Measurements from ENCODE around the gene RPS8.
"Not testable (repeated sequence)": the region's sequence is repeated elsewhere in the genome, so short reads cannot be mapped to it uniquely, and the experiment has no call there.

Gene RPS8

DNA sequence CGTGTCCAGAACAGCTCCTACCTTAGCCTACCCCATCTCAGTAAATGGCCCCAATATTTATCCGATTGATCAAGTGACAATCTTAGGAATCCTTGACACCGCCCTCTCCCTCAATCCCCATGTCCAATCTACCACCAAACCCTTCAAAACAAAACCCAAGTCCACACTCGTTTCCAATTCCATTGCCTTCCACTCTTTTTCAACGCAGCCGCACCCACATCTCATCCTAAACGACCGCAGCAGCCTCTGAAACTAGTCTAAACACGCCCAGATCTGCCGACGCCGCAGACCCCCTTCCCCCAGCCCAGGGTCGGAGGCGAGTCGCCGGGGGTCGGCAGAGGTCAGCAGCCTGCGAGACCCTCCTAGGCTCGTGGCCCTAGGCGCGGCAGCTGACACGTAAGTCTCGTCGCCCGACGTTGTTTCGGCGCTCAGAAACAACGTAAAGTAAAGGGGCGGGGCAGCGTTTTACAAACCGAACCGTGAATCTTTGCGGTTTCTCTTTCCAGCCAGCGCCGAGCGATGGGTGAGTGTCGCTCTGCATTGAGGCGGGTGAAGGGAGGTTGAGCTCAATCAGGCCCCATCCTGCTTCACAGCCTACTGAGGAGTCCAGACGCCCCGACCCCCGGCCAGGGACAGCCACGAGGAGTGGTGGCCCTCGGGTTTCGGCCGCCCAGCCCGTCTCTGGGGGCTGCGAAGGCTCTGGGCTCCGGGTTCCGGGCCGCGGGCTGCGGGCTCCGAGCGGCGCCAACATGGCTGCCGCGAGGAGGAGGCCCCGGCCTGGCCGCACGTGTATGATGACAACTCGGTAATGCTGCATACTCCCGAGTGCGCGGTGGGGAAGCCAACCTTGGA lies at the start of gene RPS8:
Gene RPS8 (plus strand): TSS at position 463 of the 852 bp plus-strand sequence. CDS start 57 bp downstream, at position 520.
- Mint-ChIP-seq H3K27me3 (no peaks in the 10 kb centered on the region), H3K4me1 (ENCODE audit: low read depth) (peaks cover 36% of the 10 kb centered on the region), H3K9me3 (no peaks in the 10 kb centered on the region), H3K36me3 (ENCODE audit: low read depth) (peaks cover 55% of the 10 kb centered on the region), H3K27ac (peak within 1 kb of the TSS; percentile 97), H3K4me3 (peak within 1 kb of the TSS; percentile 89)
- intact Hi-C loops (cut with micrococcal nuclease), result loop anchor here (2.0 to 5.0 kb wide), 3 partner anchors 37 to 237 kb away; partner anchors contain the start of genes HECTD3, KIF2C, RNU5D-1 and UROD

DNA sequence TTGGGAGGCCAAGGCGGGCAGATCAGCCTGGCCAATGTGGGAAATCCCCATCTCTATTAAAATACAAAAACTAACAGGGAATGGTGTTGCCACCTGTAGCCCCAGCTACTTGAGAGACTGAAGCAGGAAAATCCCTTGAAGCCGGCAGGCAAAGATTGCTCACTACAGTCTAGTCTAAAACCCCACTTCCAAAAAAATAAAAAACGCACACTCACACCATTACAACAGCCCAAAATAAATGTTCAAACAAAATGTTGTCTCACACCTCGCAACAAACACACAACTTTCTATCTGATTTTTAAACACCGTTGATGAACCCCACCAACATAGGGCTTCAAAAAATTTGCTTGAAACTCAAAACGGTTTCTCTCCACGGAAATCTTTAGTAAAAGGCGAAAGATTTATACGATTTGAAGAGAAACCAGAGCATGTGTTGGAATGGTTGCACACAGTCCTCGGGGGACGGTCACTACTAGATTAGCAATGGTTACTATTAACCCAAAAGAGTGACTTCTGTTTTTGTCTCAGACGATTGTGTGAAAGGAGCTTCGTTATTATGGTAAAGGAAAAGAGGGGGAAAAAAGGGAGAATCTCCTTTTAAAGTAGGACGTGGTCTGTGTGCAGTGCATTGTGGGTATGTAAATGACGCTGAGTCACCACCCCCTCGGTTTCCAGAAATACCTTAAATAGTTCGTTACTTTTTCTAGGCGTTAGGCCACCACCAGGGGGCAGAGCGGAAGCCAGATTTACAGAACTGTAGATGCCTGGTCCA lies 44.4 kb upstream of the RPS8 start, which contains the start of gene RNU5D-1:
Gene RNU5D-1 (minus strand): TSS at position 430 of the 772 bp plus-strand sequence.
- Mint-ChIP-seq H3K36me3 (ENCODE audit: low read depth) (no peaks in the 10 kb centered on the region), H3K4me1 (ENCODE audit: low read depth) (peaks cover 40% of the 10 kb centered on the region), H3K9me3 (no peaks in the 10 kb centered on the region), H3K27ac (peak within 1 kb of the TSS; percentile 96), H3K27me3 (no peaks in the 10 kb centered on the region), H3K4me3 (peak within 1 kb of the TSS; percentile 65)
- intact Hi-C loops (cut with micrococcal nuclease), result loop anchor here (1.0 to 5.0 kb wide), 3 partner anchors 44 to 281 kb away; partner anchors contain the start of genes HECTD3, RPS8 and UROD

DNA sequence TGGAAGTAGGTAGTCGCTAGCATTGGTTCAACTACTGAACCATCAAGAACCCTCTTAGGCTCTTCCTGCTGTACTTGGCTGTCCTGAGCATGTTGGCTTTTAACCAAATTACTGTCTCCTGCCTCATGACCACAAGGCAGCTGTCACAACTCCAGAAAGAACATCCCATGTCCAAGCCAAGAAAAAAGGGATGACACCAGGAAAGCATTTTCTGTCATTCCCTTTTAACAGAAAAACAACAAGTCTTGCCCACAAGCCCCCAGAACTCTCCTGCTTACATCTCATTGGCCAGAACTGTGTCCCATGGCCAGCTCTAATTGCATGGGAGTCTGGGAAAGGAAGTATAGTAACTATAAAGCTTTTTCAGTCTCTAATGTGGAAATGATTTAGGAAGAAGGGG lies 42.0 kb upstream of the RPS8 start:
- intact Hi-C loops (cut with micrococcal nuclease), result loop anchor here (5.0 kb wide), 1 partner anchor 279 kb away; the partner anchor contains the start of genes HECTD3 and UROD
- Mint-ChIP-seq H3K36me3 (ENCODE audit: low read depth) (no peaks in the 10 kb centered on the region), H3K27me3 (no peaks in the 10 kb centered on the region), H3K9me3 (no peaks in the 10 kb centered on the region), H3K4me3 (no peak overlapping the region), H3K27ac (no peak overlapping the region), H3K4me1 (ENCODE audit: low read depth) (peaks cover 20% of the 10 kb centered on the region)

DNA sequence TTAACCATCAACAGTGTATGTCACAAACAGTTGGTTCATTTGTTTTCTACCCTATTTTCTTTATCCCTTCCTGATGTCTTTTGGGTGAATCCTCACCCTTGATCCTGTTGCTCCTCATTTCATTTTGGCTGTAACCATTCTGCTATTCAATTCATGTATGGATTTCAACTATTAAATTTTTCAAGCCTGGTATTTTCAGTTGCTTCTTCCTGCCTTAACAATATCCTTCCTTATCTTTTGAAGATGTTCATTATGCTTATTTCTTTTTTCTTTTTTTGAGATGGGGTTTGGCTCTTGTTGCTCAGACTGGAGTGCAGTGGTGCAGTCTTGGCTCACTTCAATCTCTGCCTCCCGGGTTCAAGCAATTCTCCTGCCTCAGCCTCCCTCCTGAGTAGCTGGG lies 41.6 kb upstream of the RPS8 start:
- intact Hi-C loops (cut with micrococcal nuclease), result loop anchor here (5.0 kb wide), 1 partner anchor 279 kb away; the partner anchor contains the start of genes HECTD3 and UROD
- Mint-ChIP-seq H3K27ac (no peak overlapping the region), H3K4me3 (no peak overlapping the region), H3K4me1 (ENCODE audit: low read depth) (peaks cover 18% of the 10 kb centered on the region), H3K36me3 (ENCODE audit: low read depth) (no peaks in the 10 kb centered on the region), H3K27me3 (no peaks in the 10 kb centered on the region), H3K9me3 (no peaks in the 10 kb centered on the region)

DNA sequence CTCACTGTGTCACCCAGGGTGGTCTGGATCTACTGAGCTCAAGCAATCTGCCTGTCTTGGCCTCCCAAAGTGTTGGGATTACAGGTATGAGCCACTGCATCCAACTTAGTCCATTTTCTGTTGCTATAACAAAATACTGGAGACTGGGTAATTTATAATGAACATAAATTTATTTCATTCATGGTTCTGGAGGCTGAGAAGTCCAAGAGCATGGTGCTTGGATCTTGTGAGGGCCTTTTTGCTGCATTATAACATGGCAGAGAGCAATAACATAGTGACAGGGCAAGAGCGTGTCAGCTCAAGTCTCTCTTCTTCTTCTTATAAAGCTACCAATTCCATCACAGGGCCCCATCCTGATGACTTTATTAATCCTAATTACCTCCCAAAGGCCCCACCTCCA lies 39.3 kb upstream of the RPS8 start:
- H3K4me3 Mint-ChIP-seq, result no peak overlapping the region
- H3K9me3 Mint-ChIP-seq, result no peaks in the 10 kb centered on the region
- intact Hi-C loops (cut with micrococcal nuclease), result no loop called here
- no peaks in the 10 kb centered on the region for H3K27me3 Mint-ChIP-seq
- peaks cover 17% of the 10 kb centered on the region for H3K4me1 Mint-ChIP-seq (ENCODE audit: low read depth)
- no peaks in the 10 kb centered on the region for H3K36me3 Mint-ChIP-seq (ENCODE audit: low read depth)
- H3K27ac Mint-ChIP-seq, result no peak overlapping the region

DNA sequence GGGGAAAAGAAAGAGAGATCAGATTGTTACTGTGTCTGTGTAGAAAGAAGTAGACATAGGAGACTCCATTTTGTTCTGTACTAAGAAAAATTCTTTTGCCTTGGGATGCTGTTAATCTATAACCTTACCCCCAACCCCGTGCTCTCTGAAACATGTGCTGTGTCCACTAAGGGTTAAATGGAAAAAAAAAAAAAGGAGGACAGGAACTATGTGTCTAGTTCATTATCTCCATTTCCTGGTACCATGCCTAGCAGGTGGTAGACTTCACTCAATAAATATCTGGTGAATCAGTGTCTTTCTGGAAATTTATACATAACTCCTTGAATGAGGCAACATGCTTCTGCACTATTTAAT lies 36.4 kb upstream of the RPS8 start:
- not testable (repeated sequence) for H3K27me3 Mint-ChIP-seq; H3K9me3 Mint-ChIP-seq; H3K36me3 Mint-ChIP-seq (ENCODE audit: low read depth)
- H3K27ac Mint-ChIP-seq, result peak overlapping the region; percentile 93
- peaks cover 20% of the 10 kb centered on the region for H3K4me1 Mint-ChIP-seq (ENCODE audit: low read depth)
- H3K4me3 Mint-ChIP-seq, result peak overlapping the region; percentile 83
- intact Hi-C loops (cut with micrococcal nuclease), result loop anchor here (2.0 kb wide), 1 partner anchor 36 kb away; the partner anchor contains the start of gene RPS8

DNA sequence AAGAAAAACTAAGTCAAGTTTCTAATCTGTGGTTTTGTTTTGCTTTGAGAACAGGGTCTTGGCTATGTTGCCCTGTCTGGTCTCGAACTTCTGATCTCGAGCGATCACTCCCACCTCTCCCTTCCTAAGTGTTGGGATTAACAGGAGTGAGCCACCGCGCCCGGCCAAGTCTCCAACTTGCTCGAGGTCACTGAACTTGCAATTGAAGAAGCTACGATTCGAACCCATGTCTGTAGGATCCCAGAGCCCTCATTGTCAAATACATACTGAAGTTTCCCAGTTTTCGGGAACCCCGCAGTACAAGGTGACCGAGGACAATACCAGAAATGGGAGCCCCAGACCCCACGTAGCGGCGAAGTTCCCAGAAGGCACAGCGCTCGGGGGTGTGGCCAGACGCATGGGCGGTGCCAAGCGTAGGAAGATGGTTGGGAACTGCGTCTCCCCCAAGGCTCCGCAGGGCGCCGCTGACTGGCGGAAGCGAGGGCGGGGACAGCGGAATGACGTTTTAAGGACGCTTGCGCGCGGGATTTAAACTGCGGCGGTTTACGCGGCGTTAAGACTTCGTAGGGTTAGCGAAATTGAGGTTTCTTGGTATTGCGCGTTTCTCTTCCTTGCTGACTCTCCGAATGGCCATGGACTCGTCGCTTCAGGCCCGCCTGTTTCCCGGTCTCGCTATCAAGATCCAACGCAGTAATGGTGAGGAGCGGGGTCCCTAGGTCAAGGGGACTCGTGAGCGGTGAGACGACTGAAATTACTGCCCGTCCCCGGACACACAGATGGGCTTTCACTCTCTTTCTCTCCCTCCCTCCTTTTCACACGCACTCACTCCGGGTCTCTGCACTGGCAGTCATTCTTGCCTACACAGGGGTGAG lies 35.8 kb upstream of the RPS8 start, which contains the start of gene KIF2C:
Gene KIF2C (plus strand): TSS at position 531 of the 872 bp plus-strand sequence. CDS start 96 bp downstream, at position 627.
- H3K9me3 Mint-ChIP-seq, result no peaks in the 10 kb centered on the region

DNA sequence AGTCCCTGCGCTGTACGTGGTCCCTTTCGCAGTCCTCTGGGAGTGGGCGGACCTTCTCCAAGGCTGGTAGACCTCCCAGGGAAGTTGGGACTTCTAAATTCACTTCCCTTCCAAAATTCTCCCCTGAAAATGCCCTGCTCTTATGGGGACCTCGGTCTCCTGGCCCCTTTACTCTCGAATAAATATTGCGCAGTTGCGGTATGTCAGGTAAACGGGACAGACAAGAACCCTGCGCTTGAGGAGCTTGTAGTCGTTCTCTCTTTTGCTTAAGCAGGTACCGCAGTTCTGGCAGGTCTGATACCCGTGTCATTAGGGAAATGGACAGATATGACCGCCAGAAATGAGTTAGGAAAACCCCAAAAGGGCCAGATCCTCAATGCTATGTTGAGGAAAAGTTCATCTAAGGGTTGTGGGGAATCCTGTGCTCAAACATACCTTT lies 35.1 kb upstream of the RPS8 start:
- H3K27me3 Mint-ChIP-seq, result no peaks in the 10 kb centered on the region
- H3K4me1 Mint-ChIP-seq (ENCODE audit: low read depth), result peaks cover 16% of the 10 kb centered on the region
- H3K27ac Mint-ChIP-seq, result peak overlapping the region; percentile 93
- H3K9me3 Mint-ChIP-seq, result no peaks in the 10 kb centered on the region
- no peaks in the 10 kb centered on the region for H3K36me3 Mint-ChIP-seq (ENCODE audit: low read depth)
- H3K4me3 Mint-ChIP-seq, result peak overlapping the region; percentile 83
- intact Hi-C loops (cut with micrococcal nuclease), result no loop called here

More for the DNA sequence above, 35.8 kb upstream of the RPS8 start, which contains the start of gene KIF2C:
- peak within 1 kb of the TSS; percentile 93 for H3K27ac Mint-ChIP-seq
- no peaks in the 10 kb centered on the region for H3K27me3 Mint-ChIP-seq
- intact Hi-C loops (cut with micrococcal nuclease), result loop anchor here (2.0 kb wide), 1 partner anchor 35 kb away; the partner anchor contains the start of gene RPS8
- H3K4me1 Mint-ChIP-seq (ENCODE audit: low read depth), result peaks cover 20% of the 10 kb centered on the region
- no peaks in the 10 kb centered on the region for H3K36me3 Mint-ChIP-seq (ENCODE audit: low read depth)
- peak within 1 kb of the TSS; percentile 83 for H3K4me3 Mint-ChIP-seq

DNA sequence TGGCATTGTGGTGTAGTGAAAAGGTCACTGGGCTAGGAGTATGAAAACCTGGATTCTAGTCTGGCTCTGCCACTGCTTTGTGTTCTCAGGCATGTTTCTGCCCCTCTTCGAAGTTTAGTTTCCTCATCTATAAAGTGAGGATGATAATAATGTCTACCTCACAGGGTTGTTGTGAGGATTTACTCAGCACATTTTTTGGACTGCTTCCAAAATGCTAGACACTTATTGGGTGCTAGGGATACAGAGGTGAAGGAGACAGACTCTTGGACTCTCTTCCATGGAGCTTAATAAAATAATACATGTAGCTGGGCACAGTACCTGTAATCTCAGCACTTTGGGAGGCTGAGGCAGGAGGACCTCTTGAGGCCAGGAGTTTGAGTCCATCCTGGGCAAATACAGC lies 32.1 kb upstream of the RPS8 start:
- intact Hi-C loops (cut with micrococcal nuclease), result no loop called here
- Mint-ChIP-seq H3K36me3 (ENCODE audit: low read depth) (no peaks in the 10 kb centered on the region), H3K27ac (peak overlapping the region; percentile 51)

DNA sequence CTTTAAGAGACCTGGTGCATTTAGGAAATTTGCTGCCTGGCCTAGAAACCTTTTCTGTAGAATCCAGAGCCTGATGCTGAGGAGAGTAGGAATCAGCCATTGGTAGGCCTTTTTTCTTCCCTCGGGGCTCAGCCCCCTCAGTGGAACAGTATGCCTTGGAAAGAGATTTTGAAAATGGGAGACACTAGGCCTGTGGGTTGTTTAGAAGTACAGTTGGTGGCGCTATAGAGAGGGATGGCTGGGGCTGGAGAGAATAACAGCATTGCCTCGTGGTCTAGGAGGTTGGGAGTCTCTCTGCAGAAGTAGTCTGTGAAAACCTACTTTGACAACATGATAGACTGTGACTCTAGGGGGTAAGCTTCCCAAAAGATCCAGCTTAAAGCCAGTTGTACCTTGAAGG lies 27.5 kb upstream of the RPS8 start:
- Mint-ChIP-seq H3K4me1 (ENCODE audit: low read depth) (peaks cover 2% of the 10 kb centered on the region), H3K9me3 (no peaks in the 10 kb centered on the region), H3K36me3 (ENCODE audit: low read depth) (no peaks in the 10 kb centered on the region), H3K4me3 (no peak overlapping the region), H3K27me3 (no peaks in the 10 kb centered on the region), H3K27ac (no peak overlapping the region)
- intact Hi-C loops (cut with micrococcal nuclease), result no loop called here

More for the DNA sequence above, 32.1 kb upstream of the RPS8 start:
- Mint-ChIP-seq H3K9me3 (no peaks in the 10 kb centered on the region), H3K4me1 (ENCODE audit: low read depth) (peaks cover 15% of the 10 kb centered on the region), H3K4me3 (no peak overlapping the region), H3K27me3 (no peaks in the 10 kb centered on the region)

DNA sequence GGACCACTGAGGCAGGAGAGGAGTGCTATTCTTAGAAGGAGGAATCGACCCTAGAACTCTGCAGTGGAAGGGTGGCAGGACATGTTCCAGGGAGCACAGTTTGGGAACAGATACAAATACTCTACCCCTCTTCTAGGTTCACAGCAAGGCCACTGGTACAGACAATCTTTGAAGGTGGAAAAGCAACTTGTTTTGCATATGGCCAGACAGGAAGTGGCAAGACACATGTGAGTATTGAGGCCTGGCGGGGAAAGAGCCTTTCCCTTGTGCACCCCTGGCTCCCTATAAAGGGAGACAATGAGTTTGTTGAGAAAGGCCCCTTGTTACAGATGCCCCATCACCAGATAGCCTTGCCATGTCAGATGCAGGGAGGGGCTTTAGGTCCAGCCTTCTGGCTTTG lies 17.9 kb upstream of the RPS8 start:
- Mint-ChIP-seq H3K4me3 (no peak overlapping the region), H3K4me1 (ENCODE audit: low read depth) (peaks cover 5% of the 10 kb centered on the region), H3K27me3 (no peaks in the 10 kb centered on the region), H3K36me3 (ENCODE audit: low read depth) (peaks cover 19% of the 10 kb centered on the region), H3K27ac (no peak overlapping the region), H3K9me3 (no peaks in the 10 kb centered on the region)
- intact Hi-C loops (cut with micrococcal nuclease), result no loop called here

DNA sequence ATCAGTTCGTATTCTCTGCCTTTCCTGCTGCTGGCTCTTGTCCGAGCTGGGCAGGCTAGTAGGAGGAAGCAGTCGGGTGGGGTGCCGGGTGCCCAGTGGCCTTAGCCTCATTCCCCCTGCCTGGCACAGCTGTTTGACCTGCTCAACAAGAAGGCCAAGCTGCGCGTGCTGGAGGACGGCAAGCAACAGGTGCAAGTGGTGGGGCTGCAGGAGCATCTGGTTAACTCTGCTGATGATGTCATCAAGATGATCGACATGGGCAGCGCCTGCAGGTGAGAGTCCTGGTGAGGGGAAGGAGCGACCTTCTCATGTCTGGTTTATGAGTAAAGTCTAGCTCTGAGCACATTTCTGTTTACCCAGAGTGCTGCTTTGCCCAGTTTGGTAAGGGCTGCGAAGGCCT lies 16.3 kb upstream of the RPS8 start:
- Mint-ChIP-seq H3K27me3 (no peaks in the 10 kb centered on the region), H3K36me3 (ENCODE audit: low read depth) (peaks cover 28% of the 10 kb centered on the region), H3K9me3 (no peaks in the 10 kb centered on the region), H3K4me1 (ENCODE audit: low read depth) (peaks cover 5% of the 10 kb centered on the region), H3K27ac (no peak overlapping the region), H3K4me3 (no peak overlapping the region)
- intact Hi-C loops (cut with micrococcal nuclease), result no loop called here

DNA sequence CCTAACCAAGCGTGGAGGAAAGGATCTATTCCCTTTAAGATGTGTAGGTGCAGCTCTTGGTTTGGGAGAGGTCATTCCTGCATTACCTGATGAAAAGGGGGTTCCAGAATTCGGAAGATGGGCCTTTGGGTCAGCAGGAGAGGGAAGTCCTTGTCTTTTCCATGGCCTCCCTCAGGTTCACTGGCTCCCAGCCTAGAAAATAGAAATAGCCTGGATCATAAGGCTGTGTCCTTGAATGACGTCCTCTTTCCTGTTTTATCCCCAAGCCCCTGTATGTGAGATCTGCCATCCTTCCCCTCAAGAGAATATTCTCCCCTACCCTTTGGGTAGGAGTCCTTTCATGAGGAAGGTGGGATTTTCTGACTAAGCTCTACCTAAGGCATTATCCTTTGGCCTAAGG lies 14.5 kb upstream of the RPS8 start:
- Mint-ChIP-seq H3K27me3 (no peaks in the 10 kb centered on the region), H3K36me3 (ENCODE audit: low read depth) (peaks cover 28% of the 10 kb centered on the region), H3K4me1 (ENCODE audit: low read depth) (no peaks in the 10 kb centered on the region), H3K27ac (no peak overlapping the region), H3K9me3 (no peaks in the 10 kb centered on the region), H3K4me3 (no peak overlapping the region)
- intact Hi-C loops (cut with micrococcal nuclease), result no loop called here
